Muscle layer of colon (tissue), 2 donors: ENCODE measurements around the gene WDR45B.
"Not testable (repeated sequence)": the region's sequence is repeated elsewhere in the genome, so short reads cannot be mapped to it uniquely, and the experiment has no call there.

Experiments
- H3K27ac ChIP-seq: one replicate; pipeline ENCODE4 v1.7.0; 2013; ENCODE audit warnings: low read depth, mild to moderate bottlenecking, low read length, moderate library complexity
- H3K27me3 ChIP-seq, 2 donors: one replicate each; pipeline ENCODE4 v1.7.0; 2013; ENCODE audit warnings: low read length in 2 of 2, mild to moderate bottlenecking in 2 of 2; ENCODE audit not compliant: insufficient read depth in 2 of 2, control insufficient read depth in 1 of 2
- H3K36me3 ChIP-seq: one replicate; pipeline ENCODE4 v1.7.0; 2013; ENCODE audit warnings: mild to moderate bottlenecking, low read length; ENCODE audit not compliant: insufficient read depth
- H3K4me1 ChIP-seq: one replicate; pipeline ENCODE4 v1.7.0; 2013; ENCODE audit warnings: mild to moderate bottlenecking, low read length; ENCODE audit not compliant: insufficient read depth
- H3K4me3 ChIP-seq, 2 donors: one replicate each; pipeline ENCODE4 v1.7.0; 2013; ENCODE audit warnings: low read length in 2 of 2, low read depth in 1 of 2, mild to moderate bottlenecking in 1 of 2, moderate library complexity in 1 of 2
- H3K9ac ChIP-seq: one replicate; pipeline ENCODE4 v1.7.0; 2013; ENCODE audit warnings: low read length
- H3K9me3 ChIP-seq: one replicate; pipeline ENCODE4 v1.7.0; 2013; ENCODE audit warnings: mild to moderate bottlenecking, low read length
- donor health status: abdominal sarcoma.
- donor health status: Adenocarcinoma of cecum.

WDR45B gene

DNA sequence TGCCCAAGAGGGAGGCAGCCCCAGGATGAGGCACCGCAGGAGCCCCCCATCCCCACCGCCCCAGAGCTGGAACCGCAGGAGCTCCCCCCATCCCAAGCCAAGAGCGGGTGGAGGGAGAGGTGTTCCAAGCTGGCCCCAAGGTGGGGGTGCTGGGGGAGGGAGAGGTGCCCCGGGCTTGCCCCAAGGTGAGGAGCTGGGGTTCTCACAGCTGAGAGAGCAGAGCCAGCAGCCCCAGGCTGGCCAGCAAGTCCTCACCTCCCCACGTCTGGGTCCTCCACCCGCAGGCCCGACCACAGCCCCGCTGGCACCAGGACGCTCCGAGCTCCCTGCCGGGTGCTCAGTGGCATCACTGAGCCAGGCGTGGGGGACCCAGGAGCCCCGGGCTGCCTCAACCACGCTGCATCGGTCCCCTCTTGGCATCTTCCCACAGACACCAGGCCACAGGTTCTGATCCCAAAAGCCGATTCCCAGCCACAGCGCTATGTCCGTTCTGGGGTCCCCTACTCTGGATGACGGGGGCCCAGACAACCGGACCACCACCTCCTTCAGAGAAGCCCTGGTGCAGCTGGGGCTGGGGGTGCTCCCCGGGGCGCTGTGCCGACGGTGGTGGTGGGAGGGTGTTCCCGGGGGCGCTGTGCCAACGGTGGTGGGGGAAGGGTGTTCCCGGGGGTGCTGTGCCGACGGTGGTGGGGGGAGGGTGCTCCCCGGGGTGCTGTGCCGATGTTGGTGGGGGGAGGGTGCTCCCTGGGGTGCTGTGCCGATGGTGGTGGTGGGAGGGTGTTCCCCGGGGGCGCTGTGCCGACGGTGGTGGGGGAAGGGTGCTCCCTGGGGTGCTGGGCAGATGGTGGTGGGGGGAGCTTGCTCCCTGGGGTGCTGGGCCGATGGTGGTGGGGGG is 15.4 kb upstream of the WDR45B start:
- Histone ChIP-seq H3K4me1 (no peaks in the 10 kb centered on the region), H3K4me3 (no peak overlapping the region), H3K9me3 (no peaks in the 10 kb centered on the region), H3K27ac (no peak overlapping the region), H3K9ac (no peak overlapping the region), H3K27me3 (no peaks in the 10 kb centered on the region), H3K36me3 (peaks cover 10% of the 10 kb centered on the region)

GRCh38 chr17:82662711-82663261 is 14.5 kb upstream of the WDR45B start:
- Histone ChIP-seq H3K9ac (no peak overlapping the region), H3K36me3 (peaks cover 13% of the 10 kb centered on the region), H3K4me1 (no peaks in the 10 kb centered on the region), H3K27me3 (no peaks in the 10 kb centered on the region), H3K9me3 (no peaks in the 10 kb centered on the region), H3K4me3 (no peak overlapping the region), H3K27ac (no peak overlapping the region)

DNA sequence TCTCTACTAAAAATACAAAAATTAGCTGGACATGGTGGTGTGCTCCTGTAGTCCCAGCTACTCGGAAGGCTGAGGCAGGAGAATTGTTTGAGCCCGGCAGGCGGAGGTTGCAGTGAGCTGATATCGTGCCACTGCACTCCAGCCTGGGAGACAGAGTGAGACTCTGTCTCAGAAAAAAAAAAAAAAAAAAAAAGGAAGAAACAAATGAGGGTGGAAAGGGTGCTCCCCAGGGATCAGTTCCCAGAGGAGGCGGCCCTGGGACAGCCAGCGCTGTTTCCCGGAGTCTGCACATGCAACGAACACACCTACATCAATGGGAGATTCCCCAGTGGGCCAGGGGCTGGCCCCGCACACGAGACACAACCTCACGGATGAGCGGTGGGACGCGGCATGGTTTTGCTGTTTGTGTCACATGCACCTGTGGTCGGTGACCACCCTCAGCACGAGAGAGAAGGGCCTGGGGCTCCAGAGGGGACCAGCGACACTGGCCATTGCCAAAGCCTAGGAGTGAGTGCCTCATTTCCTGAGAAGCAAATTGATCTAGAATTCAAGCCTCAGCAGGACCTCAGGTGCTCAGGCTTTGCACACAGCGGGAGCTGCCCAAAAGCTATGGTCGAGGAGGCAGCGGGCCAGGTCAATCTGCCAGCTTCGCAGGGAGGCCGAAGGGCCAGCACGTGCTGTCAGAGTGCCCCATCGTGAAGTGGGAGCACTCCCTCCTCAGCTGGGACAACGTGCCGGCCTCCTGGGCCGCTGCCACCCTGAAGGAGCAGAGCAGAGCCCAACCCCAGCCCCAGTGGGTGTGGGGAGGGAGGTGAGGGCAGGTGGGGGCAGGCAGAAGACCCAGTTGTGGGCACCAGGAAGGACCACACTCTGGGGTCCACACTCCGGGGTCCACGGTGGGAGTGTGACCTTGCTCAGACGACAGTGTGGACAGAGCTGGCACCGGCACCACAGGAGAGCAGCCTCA is 13.8 kb upstream of the WDR45B start:
- Histone ChIP-seq H3K9me3 (no peaks in the 10 kb centered on the region), H3K9ac (no peak overlapping the region), H3K27me3 (no peaks in the 10 kb centered on the region), H3K4me1 (no peaks in the 10 kb centered on the region), H3K27ac (no peak overlapping the region), H3K36me3 (peaks cover 13% of the 10 kb centered on the region), H3K4me3 (no peak overlapping the region)

- Histone ChIP-seq H3K27me3 (no peaks in the 10 kb centered on the region), H3K27ac (no peak overlapping the region), H3K36me3 (peaks cover 13% of the 10 kb centered on the region), H3K9me3 (no peaks in the 10 kb centered on the region), H3K4me1 (no peaks in the 10 kb centered on the region), H3K9ac (no peak overlapping the region), H3K4me3 (no peak overlapping the region)
Measured at GRCh38 chr17:82659886-82660285, 11.6 kb upstream of the WDR45B start.

DNA sequence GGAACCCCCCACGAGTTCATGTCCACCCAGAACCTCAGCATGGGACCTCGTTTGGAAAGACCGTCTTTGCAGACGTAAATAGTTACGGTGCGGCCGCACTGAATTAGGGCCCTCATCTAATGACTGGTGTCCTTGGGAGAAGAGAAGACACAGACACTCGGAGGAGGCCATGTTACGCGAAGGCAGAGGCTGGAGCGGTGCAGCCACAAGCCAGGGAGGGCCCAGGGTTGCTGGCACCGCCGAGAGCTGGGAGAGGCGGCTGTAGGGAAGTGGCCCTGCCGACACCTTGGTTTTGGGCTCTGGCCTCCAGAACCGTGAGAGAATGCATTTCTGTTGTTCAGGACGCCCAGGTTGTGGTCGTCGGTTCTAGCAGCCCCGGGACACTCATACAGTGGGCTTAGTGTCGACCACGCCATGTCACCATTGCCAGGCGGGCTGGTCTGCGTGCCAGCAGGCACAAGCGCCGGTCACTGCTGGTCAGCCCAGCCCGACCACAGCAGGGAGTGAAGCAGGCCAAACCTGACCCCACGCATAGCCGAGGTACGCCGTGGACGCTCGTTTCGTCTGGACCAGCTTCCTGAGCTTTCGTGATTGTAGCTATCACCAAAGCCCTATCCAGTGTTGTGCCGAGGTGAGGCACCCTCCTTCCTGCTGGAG is 10.7 kb upstream of the WDR45B start:
- no peak overlapping the region for H3K9ac ChIP-seq
- no peaks in the 10 kb centered on the region for H3K27me3 ChIP-seq
- H3K36me3 ChIP-seq = peaks cover 13% of the 10 kb centered on the region
- H3K4me3 ChIP-seq = no peak overlapping the region
- H3K4me1 ChIP-seq = no peaks in the 10 kb centered on the region
- H3K9me3 ChIP-seq = no peaks in the 10 kb centered on the region
- no peak overlapping the region for H3K27ac ChIP-seq

GRCh38 chr17:82658331-82658730 is 10.1 kb upstream of the WDR45B start:
- Histone ChIP-seq H3K27ac (no peak overlapping the region), H3K9me3 (no peaks in the 10 kb centered on the region), H3K4me1 (no peaks in the 10 kb centered on the region), H3K27me3 (no peaks in the 10 kb centered on the region), H3K9ac (no peak overlapping the region), H3K4me3 (no peak overlapping the region), H3K36me3 (peaks cover 13% of the 10 kb centered on the region)

DNA sequence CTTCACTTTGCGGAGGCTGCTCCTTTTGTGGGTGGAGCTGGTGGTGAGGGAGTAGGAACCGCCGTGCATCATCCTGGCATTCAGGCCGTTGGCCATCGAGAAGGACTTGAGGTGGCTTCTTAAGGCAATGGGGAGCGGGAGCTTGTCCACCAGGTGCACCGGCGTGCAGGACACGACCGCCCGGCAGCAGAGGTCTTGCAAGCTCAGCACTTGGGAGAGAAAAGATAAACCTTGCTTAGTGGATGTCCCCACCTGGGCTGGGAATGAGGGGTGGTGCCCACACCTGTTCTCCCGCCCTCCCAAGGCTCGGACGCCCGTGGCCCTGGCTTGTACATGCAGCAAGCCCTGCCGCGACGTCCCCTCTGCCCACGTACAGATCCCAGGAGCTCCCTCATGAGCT is 9.7 kb upstream of the WDR45B start:
- no peaks in the 10 kb centered on the region for H3K9me3 ChIP-seq
- no peaks in the 10 kb centered on the region for H3K4me1 ChIP-seq
- H3K4me3 ChIP-seq = no peak overlapping the region
- H3K27me3 ChIP-seq = no peaks in the 10 kb centered on the region
- H3K27ac ChIP-seq = no peak overlapping the region
- peaks cover 13% of the 10 kb centered on the region for H3K36me3 ChIP-seq
- H3K9ac ChIP-seq = no peak overlapping the region

GRCh38 chr17:82656266-82656665 is 8.0 kb upstream of the WDR45B start:
- no peaks in the 10 kb centered on the region for H3K27me3 ChIP-seq
- no peak overlapping the region for H3K4me3 ChIP-seq
- H3K9me3 ChIP-seq = no peaks in the 10 kb centered on the region
- H3K9ac ChIP-seq = no peak overlapping the region
- H3K27ac ChIP-seq = no peak overlapping the region
- H3K36me3 ChIP-seq = peaks cover 13% of the 10 kb centered on the region
- H3K4me1 ChIP-seq = no peaks in the 10 kb centered on the region

GRCh38 chr17:82655523-82655922 is 7.3 kb upstream of the WDR45B start:
- H3K9ac ChIP-seq = no peak overlapping the region
- no peak overlapping the region for H3K4me3 ChIP-seq
- H3K36me3 ChIP-seq = peaks cover 12% of the 10 kb centered on the region
- no peaks in the 10 kb centered on the region for H3K4me1 ChIP-seq
- no peaks in the 10 kb centered on the region for H3K27me3 ChIP-seq
- no peaks in the 10 kb centered on the region for H3K9me3 ChIP-seq
- no peak overlapping the region for H3K27ac ChIP-seq

DNA sequence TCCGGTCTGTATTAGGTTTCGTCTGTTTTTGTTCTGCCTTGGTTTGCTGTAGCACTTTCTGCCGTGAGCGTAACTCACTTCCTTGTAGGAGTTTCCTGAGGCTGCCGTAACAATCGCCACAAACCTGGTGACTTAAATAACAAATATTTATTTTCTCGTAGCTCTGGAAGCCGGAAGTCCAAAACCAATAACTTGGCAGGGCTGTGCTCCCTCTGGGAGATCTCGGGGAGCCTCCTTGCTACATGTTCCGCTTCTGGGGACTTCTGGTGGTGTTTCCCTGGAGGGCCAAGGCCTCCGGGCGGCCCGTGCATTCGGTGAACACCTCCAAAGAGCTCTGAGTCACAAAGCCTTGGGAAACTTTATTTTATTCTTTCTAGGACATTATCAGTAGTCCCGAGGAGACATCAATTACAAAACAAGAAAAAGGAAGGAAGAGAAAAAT is 6.8 kb upstream of the WDR45B start:
- Histone ChIP-seq H3K9ac (no peak overlapping the region), H3K27ac (no peak overlapping the region), H3K4me1 (no peaks in the 10 kb centered on the region)

GRCh38 chr17:82654611-82655010 is 6.4 kb upstream of the WDR45B start:
- not testable (repeated sequence) for H3K9ac ChIP-seq, H3K9me3 ChIP-seq, H3K4me3 ChIP-seq, H3K4me1 ChIP-seq, H3K36me3 ChIP-seq, H3K27me3 ChIP-seq, H3K27ac ChIP-seq

More for the DNA sequence above, 6.8 kb upstream of the WDR45B start:
- H3K27me3 ChIP-seq = no peaks in the 10 kb centered on the region
- H3K9me3 ChIP-seq = no peaks in the 10 kb centered on the region
- peaks cover 8% of the 10 kb centered on the region for H3K36me3 ChIP-seq
- no peak overlapping the region for H3K4me3 ChIP-seq
